H1 (cell line): ENCODE data around the gene FHIP1B. TPM values are rescaled to one million over a fixed set of nuclear protein-coding genes. Genes with fewer than 3 reads are reported as not detected.

Experiments
- ATF2 ChIP-seq: IDR thresholded peaks from 2 replicates; pipeline ENCODE4 v1.6.1; 2012; ENCODE audit warnings: low read length, inconsistent platforms
- BACH1 ChIP-seq: IDR thresholded peaks from 2 replicates; pipeline ENCODE4 v1.6.1; 2012; ENCODE audit warnings: low read length, improper control_type of control experiment
- CTCF ChIP-seq, 3 experiments: IDR thresholded peaks; 1 replicate in 2 of 3; 2 replicates in 1 of 3; pipeline versions ENCODE4 v1.5.1 to v1.6.1; 2011; ENCODE audit warnings: low read length in 3 of 3, mild to moderate bottlenecking in 3 of 3, inconsistent platforms in 2 of 3, low read depth in 1 of 3, moderate library complexity in 1 of 3; ENCODE audit not compliant: insufficient read depth in 1 of 3; ENCODE audit errors: control extremely low read depth in 1 of 3
- GTF2F1 ChIP-seq: IDR thresholded peaks from 2 replicates; pipeline ENCODE4 v1.6.1; 2012; ENCODE audit warnings: low read depth, low read length, improper control_type of control experiment, borderline replicate concordance
- KDM1A ChIP-seq: fragments of 200-600, 300-600 bp; sonication (generic); IDR thresholded peaks from 2 replicates; pipeline ENCODE4 v1.7.1; 2016; ENCODE audit warnings: mild to moderate bottlenecking, low read length, borderline replicate concordance
- POU5F1 ChIP-seq: IDR thresholded peaks from 2 replicates; pipeline ENCODE4 v1.6.1; 2011; ENCODE audit warnings: low read depth, mild to moderate bottlenecking, low read length, moderate library complexity
- SAP30 ChIP-seq: fragments of 300-600 bp; sonication (generic); IDR thresholded peaks from 2 replicates; pipeline ENCODE4 v1.7.1; 2012; ENCODE audit warnings: low read length, moderate library complexity, mild to moderate bottlenecking, inconsistent platforms; ENCODE audit not compliant: insufficient read depth, insufficient replicate concordance
- polyA plus RNA-seq, 7 experiments: library from polyadenylated mRNA; depleted of rRNA in 3 of 7; stranded (reverse) in 5 of 7; unstranded in 2 of 7; fragments of >200 nt in 5 of 7; fragments of 200-250 nt in 2 of 7; gene quantifications; 1 replicate in 5 of 7; 2 replicates in 1 of 7; 4 replicates in 1 of 7; pipeline versions ENCODE4 v1.2.1 to v1.2.3, GENCODE V29; 2011 to 2013; ENCODE audit warnings: missing spikeins in 2 of 7, mixed read lengths in 2 of 7
- total RNA-seq: library from RNA; stranded (reverse); fragmentation: NEBNext Ultra II Directional; extraction: Animal tissue kit (Norgen Biotek cat#: 25700); gene quantifications from 2 replicates; pipeline ENCODE4 v1.2.1, GENCODE V29; 2021

The FHIP1B gene
- total and polyA plus RNA-seq, 2 of the 8 experiments (the other 6 are each of a cell fraction or from before 2014, with no cell fraction given) = 16.8 to 41.9 TPM

GRCh38 chr11:6237266-6237665, 2.8 kb upstream of the FHIP1B start (continued):
- TF ChIP-seq CTCF (IDR thresholded peaks at IDR 0.05; ENCODE audit: control extremely low read depth in 1 of 3, insufficient read depth in 1 of 3, low read depth in 1 of 3, low read length in 3 of 3) = no peak
- TF ChIP-seq SAP30 = no peak
- TF ChIP-seq GTF2F1 = no peak
- TF ChIP-seq ATF2 = no peak
- no peak for TF ChIP-seq BACH1
- no peak for TF ChIP-seq POU5F1
- no peak for TF ChIP-seq KDM1A
- TF ChIP-seq, all 59 proteins: peak for 0
